Ovary (tissue), 9 donors: ENCODE measurements around the gene CADM3. TPM values are rescaled to one million over a fixed set of nuclear protein-coding genes. Genes with fewer than 3 reads are reported as not detected.

Source experiments
- DNase-seq, 5 donors: peaks; one replicate each; pipeline ENCODE4 v3.0.0-alpha.2; 2019 to 2020
- H3K27ac ChIP-seq, 2 donors: fragments of 200-600 bp; one replicate each; pipeline versions ENCODE4 v1.5.1 to v1.8.0; 2019 to 2022
- H3K27me3 ChIP-seq: fragments of 200-600 bp; one replicate; pipeline ENCODE4 v1.8.0; 2022
- H3K36me3 ChIP-seq: fragments of 200-600 bp; sonication (generic); one replicate; pipeline ENCODE4 v1.5.1; 2019
- H3K4me1 ChIP-seq: one replicate; pipeline ENCODE4 v1.8.1; 2013; ENCODE audit warnings: mild to moderate bottlenecking, moderate library complexity; ENCODE audit not compliant: insufficient read depth
- H3K4me3 ChIP-seq: fragments of 200-600 bp; sonication (generic); one replicate; pipeline ENCODE4 v1.5.1; 2017
- H3K9me3 ChIP-seq, 2 donors: fragments of 200-600 bp in 1 of 2; sonication (generic) in 1 of 2; one replicate each; pipeline versions ENCODE4 v1.5.1 to v1.8.1; 2013 to 2019; ENCODE audit warnings: mild to moderate bottlenecking in 1 of 2, moderate library complexity in 1 of 2
- EP300 ChIP-seq: sonication (generic); formaldehyde crosslinking; IDR thresholded peaks from one replicate; pipeline ENCODE4 v1.6.1; 2017; ENCODE audit warnings: antibody characterized with exemption
- POLR2A ChIP-seq: fragments of 450-650 bp; IDR thresholded peaks from one replicate; pipeline ENCODE4 v1.6.1; 2017; ENCODE audit warnings: antibody characterized with exemption, mild to moderate bottlenecking, moderate library complexity
- WGBS, 3 donors: extraction: QIAGEN DNeasy Blood & Tissue Kit in 1 of 3; methylation state at CpG; one replicate each; pipeline versions ENCODE4 v1.1.5 to v1.1.7; 2013 to 2017; 5-methylcytosine and 5-hydroxymethylcytosine counted together
- intact Hi-C, 4 donors: fragments of 100-400 bp; cut with DNase I; formaldehyde crosslinking; loops; one replicate each; pipeline versions ENCODE4 v1.11.0 to v1.15.1; 2022 to 2023
- polyA plus RNA-seq, 2 donors: library from polyadenylated mRNA; stranded (reverse); fragments of 200-250 nt in 1 of 2; fragments of 350-450 nt in 1 of 2; fragmentation: Illumina TruSeq in 1 of 2; extraction: RNeasy Lipid Tissue Mini Kit (QIAGEN cat#74804) in 1 of 2; gene quantifications; one replicate each; pipeline ENCODE4 v1.2.3, GENCODE V29; 2013 to 2014
- total RNA-seq, 7 donors: library from RNA; depleted of rRNA in 2 of 7; stranded (reverse); fragments of >200 nt in 2 of 7; fragmentation: NEBNext Ultra II Directional in 3 of 7; extraction: Animal tissue kit (Norgen Biotek cat#: 25700) in 3 of 7; gene quantifications; one replicate each; pipeline versions ENCODE4 v1.1.0 to v1.2.4, GENCODE V29; 2016 to 2023
- TF ChIP-seq, protein P1 (sequence below), 3 donors: fragments of 450-650 bp in 2 of 3; fragments of 200-600 bp in 1 of 3; IDR thresholded peaks; one replicate each; pipeline versions ENCODE4 v1.5.1 to v1.8.0; 2016 to 2022; ENCODE audit warnings: antibody characterized with exemption in 3 of 3, mild to moderate bottlenecking in 1 of 3
- donor health status: DM: no; HTN: no; CAD: no; lungs with moderate emphysema.
- donor health status: DM: no; HTN: no; CAD: no.
- donor health status: Bipolar disorder and iron deficiency.
- donor health status: DM: yes; HTN: yes; CAD: no.
- donor health status: DM: no; HTN: no; CAD: no.
- donor health status: DM: yes; HTN: yes; CAD: no.

CADM3 gene
- total and polyA plus RNA-seq, 9 donors = 0.17 to 13.8 (median 1.5) TPM; not detected in 2

DNA sequence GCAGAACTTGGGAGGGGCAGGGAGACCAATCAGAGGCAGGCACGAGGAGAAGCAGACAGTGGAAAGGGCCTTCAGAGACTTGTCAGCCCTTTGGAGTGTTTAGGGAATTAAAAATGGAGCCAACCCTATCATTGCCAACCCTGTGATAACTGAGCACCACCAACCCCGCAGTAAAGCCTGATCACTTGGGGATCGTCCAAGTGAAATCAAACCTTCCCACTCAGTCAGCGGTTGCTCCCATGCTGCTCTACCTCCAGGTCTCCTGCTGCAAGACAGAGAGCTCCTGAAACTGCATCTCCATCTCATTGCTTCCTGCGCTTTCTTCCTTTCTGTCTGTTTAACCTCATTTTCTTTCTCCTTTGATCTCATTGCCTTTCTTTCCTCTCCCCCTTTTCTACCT lies 28.5 kb downstream of the CADM3 start:
- Histone ChIP-seq H3K4me1 (no peaks in the 10 kb centered on the region), H3K27ac (no peak overlapping the region), H3K4me3 (no peak overlapping the region), H3K36me3 (no peaks in the 10 kb centered on the region), H3K9me3 (no peaks in the 10 kb centered on the region), H3K27me3 (no peaks in the 10 kb centered on the region)
- WGBS, 3 donors = 66 to 83% (median 68%) methylated on average over 5 of the region's 5 CpGs
- DNase-seq = no peak
- intact Hi-C loops = loop anchor here in 1 of 4 donors (5.0 kb wide), 1 partner anchor 38 kb away; no protein-coding TSS in a partner anchor
- TF ChIP-seq EP300 = no peak
- TF ChIP-seq, protein P1, sequence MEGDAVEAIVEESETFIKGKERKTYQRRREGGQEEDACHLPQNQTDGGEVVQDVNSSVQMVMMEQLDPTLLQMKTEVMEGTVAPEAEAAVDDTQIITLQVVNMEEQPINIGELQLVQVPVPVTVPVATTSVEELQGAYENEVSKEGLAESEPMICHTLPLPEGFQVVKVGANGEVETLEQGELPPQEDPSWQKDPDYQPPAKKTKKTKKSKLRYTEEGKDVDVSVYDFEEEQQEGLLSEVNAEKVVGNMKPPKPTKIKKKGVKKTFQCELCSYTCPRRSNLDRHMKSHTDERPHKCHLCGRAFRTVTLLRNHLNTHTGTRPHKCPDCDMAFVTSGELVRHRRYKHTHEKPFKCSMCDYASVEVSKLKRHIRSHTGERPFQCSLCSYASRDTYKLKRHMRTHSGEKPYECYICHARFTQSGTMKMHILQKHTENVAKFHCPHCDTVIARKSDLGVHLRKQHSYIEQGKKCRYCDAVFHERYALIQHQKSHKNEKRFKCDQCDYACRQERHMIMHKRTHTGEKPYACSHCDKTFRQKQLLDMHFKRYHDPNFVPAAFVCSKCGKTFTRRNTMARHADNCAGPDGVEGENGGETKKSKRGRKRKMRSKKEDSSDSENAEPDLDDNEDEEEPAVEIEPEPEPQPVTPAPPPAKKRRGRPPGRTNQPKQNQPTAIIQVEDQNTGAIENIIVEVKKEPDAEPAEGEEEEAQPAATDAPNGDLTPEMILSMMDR (IDR thresholded peaks at IDR 0.05) = no peak
- no peak for TF ChIP-seq POLR2A

DNA sequence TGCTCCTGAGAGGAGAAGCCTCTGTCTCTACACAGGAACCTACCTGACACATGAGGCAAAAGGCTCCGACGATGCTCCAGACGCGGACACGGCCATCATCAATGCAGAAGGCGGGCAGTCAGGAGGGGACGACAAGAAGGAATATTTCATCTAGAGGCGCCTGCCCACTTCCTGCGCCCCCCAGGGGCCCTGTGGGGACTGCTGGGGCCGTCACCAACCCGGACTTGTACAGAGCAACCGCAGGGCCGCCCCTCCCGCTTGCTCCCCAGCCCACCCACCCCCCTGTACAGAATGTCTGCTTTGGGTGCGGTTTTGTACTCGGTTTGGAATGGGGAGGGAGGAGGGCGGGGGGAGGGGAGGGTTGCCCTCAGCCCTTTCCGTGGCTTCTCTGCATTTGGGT lies 29.4 kb downstream of the CADM3 start:
- 51 to 67% (median 59%) methylated on average over 15 to 18 of the region's 18 CpGs for WGBS, 3 donors
- no peak for TF ChIP-seq EP300
- H3K4me3 ChIP-seq = no peak overlapping the region
- no peak for DNase-seq
- H3K4me1 ChIP-seq = no peaks in the 10 kb centered on the region
- no peaks in the 10 kb centered on the region for H3K27me3 ChIP-seq
- no peaks in the 10 kb centered on the region for H3K9me3 ChIP-seq
- H3K36me3 ChIP-seq = no peaks in the 10 kb centered on the region
- intact Hi-C loops = no loop called here
- H3K27ac ChIP-seq = no peak overlapping the region

DNA sequence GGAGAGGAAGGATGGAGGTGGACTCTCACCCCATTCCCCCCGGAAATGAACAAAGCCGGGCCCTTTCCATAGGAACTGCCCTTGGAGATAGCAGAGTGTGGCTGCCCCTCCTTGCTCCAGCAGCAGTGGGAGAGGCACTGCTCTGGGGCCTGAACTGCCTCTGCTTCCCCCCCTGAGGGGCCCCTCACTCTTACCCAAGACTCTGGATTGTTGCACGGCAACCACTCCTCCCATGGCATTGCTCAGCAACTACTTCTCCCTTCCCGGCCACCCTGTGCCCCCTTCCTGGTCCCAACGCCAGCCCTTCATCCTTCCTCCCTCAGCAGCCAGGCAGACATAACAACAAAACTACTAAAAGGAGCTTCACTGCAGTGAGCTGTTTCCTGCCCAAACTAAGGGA lies 30.2 kb downstream of the CADM3 start:
- Histone ChIP-seq H3K27me3 (no peaks in the 10 kb centered on the region), H3K36me3 (no peaks in the 10 kb centered on the region), H3K4me1 (no peaks in the 10 kb centered on the region), H3K9me3 (no peaks in the 10 kb centered on the region), H3K27ac (no peak overlapping the region), H3K4me3 (no peak overlapping the region)
- TF ChIP-seq, protein P1 (IDR thresholded peaks at IDR 0.05) = no peak
- TF ChIP-seq EP300 = no peak
- TF ChIP-seq POLR2A = no peak
- 8 to 26% (median 18%) methylated on average over 5 of the region's 5 CpGs for WGBS, 3 donors
- intact Hi-C loops = no loop called here
- no peak for DNase-seq

DNA sequence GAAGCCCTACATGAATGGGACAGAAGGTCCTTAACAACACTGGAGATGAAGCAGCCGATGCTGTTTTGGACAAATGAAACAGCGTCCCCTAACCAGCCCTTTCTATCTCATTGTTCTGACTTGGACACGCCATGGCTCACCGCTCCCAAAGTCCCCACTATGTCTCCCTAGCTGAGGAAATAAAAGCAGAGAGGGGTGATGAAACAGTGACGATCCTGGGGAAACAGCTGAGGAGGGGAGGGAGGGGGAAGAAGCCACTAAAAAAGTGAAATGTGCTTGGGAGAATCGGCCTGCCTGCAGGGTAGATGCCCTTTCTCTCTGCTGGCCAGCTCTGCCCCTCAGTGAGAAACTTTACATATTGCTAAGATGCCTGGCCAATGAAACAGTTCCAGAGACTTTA lies 32.2 kb downstream of the CADM3 start:
- no peak overlapping the region for H3K4me3 ChIP-seq
- H3K36me3 ChIP-seq = no peaks in the 10 kb centered on the region
- no peaks in the 10 kb centered on the region for H3K27me3 ChIP-seq
- no peaks in the 10 kb centered on the region for H3K9me3 ChIP-seq
- TF ChIP-seq POLR2A (no peak), EP300 (no peak)
- TF ChIP-seq, protein P1 (IDR thresholded peaks at IDR 0.05) = no peak
- no peaks in the 10 kb centered on the region for H3K4me1 ChIP-seq
- intact Hi-C loops = no loop called here
- DNase-seq = no peak
- 65 to 73% (median 71%) methylated on average over 6 of the region's 6 CpGs for WGBS, 3 donors
- no peak overlapping the region for H3K27ac ChIP-seq

DNA sequence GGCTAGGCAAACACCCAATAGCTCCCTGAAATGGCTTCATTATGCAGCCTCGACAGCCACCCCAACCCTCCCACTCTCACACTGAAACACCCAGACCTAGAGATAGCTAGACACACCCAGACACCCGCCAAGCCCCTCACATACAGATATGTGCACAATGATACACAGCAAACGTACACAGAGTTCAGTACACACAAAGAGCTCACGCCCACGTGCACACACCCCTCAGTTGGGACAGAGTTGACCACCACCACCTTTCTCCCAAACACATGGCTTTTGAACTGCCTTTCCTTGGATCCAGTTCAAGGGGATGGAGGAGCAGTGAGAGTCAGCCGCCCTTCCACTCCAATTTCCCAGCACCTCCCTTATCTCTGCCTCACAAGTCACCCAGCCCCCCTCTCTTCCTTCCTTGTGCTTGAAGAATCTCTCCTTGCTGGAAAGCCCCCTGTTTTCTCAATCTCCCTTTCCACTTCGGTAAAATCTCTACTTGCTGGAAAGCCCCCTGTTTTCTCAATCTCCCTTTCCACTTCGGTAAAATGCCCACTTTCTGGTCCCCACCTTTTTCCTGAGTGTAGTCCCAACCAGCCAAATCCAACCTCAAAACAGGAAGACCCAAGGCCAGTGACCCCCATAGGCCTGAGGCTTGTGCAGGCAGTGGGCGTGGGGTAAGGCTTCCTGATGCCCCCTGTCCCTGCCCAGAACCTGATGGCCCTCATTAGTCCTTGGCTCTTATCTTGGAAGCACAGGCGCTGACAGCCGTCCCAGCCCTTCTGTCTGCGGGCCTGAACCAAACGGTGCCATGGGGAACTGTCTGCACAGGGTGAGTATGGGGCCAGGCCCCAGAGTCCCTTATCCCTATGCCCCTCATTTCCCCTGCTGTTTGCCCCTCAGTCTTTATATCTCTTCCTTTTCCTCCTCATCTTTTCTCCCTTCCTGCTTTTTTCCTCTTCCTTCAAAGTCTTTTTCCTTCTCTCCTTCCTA lies 33.0 kb downstream of the CADM3 start, which contains the start of gene ACKR1:
ACKR1 (plus strand) TSS at position 715 of the 981 bp plus-strand sequence; CDS start at position 800, 85 bp downstream.
- H3K9me3 ChIP-seq = no peaks in the 10 kb centered on the region
- DNase-seq = no peak
- no peaks in the 10 kb centered on the region for H3K27me3 ChIP-seq
- WGBS, 3 donors = 26 to 43% (median 29%) methylated on average over 13 of the region's 13 CpGs
- H3K4me3 ChIP-seq = no peak within 1 kb of the TSS
- H3K27ac ChIP-seq = no peak within 1 kb of the TSS
- H3K36me3 ChIP-seq = no peaks in the 10 kb centered on the region
- intact Hi-C loops = no loop called here
- TF ChIP-seq EP300 (no peak), POLR2A (no peak)
- TF ChIP-seq, protein P1 (IDR thresholded peaks at IDR 0.05) = no peak
- no peaks in the 10 kb centered on the region for H3K4me1 ChIP-seq
